NCI-H748 treated with DMSO at 0.1 percent for 48 hours (cell line): Measurements from ENCODE around the gene CEP85.
A peak's percentile ranks its signal among the peaks of the same experiment; 100 is the strongest.
"Not testable (repeated sequence)": the region's sequence is repeated elsewhere in the genome, so short reads cannot be mapped to it uniquely, and the experiment has no call there.

Experiments used
- DNase-seq: peaks from one replicate; lab custom pipeline; 2025; lab: John Stamatoyannopoulos, UW

CEP85 gene

DNA sequence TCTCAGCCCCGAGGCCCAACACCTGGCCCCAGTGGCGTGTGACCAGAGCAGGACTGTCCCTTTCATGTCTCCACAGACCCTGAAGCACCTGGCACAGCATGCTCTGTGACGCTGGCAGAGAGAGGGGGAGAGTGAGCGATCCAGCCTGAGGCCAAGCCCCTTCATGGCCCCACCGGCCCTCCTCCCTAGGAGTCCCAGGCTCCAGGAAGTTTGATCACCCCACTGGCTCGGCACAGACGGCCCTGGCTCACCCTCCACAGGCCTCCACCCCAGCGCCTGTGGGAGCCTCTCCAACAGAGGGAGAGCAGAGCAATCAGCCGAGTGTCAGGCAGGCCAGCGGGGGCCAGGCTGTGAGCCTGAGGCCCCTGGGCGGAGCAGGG, 56.9 kb downstream of the CEP85 start:
- no peak for DNase-seq

DNA sequence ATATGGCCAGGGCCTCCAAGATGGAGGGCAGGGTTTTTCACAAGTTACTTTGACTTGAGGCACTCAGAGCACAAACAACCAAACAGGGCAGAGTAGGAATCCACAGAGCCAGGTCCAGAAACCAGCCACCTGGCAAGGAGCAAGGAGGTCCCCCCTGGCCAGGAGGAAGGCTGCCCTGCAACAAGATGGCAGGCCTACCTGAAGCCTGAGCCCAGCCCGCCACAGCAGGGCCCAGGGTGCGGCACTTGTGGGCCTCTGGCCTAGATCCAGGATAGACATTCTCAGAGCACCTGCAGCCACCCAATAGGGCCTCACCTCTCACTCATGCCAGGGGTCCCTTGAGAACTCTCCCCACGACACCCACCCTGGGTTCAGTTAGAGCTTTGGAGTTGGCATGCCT, 57.4 kb downstream of the CEP85 start:
- DNase-seq: no peak

DNA sequence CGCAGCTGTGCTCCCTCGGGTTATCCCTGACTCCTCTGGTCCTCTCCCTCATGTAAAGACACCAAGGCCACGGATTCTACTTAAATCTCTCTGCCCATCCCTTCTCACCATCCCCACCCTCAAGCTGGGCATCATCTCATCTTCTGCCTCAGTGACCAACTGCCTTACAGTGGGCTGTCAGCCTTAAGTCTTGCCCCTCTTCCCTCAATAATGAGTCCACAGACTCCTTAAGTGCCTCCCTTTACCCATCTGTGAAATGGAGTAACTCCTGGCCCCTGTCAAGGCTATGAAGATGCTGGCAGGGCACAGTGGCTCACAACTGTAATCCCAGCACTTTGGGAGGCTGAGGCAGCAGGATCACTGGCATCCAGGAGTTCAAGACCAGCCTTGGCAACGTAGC, 57.9 kb downstream of the CEP85 start:
- no peak for DNase-seq

DNA sequence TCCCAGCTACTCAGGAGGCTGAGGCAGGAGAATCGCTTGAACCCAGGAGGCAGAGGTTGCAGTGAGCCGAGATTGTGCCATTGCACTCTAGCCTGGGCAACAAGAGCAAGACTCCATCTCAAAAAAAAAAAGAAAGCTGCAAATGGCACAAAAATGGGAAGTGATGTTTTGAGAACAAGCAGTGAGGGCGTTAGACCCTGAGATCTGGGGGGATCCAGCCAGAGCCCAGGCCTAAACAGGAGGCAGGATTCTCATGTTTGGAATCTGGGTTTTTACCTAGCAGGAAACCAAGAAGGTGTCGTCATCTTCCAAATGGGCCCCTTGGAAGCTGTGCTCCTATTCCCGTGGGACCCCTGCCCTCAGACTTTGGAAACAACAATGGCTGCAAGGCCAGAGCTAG, 58.7 kb downstream of the CEP85 start:
- not testable (repeated sequence) for DNase-seq

DNA sequence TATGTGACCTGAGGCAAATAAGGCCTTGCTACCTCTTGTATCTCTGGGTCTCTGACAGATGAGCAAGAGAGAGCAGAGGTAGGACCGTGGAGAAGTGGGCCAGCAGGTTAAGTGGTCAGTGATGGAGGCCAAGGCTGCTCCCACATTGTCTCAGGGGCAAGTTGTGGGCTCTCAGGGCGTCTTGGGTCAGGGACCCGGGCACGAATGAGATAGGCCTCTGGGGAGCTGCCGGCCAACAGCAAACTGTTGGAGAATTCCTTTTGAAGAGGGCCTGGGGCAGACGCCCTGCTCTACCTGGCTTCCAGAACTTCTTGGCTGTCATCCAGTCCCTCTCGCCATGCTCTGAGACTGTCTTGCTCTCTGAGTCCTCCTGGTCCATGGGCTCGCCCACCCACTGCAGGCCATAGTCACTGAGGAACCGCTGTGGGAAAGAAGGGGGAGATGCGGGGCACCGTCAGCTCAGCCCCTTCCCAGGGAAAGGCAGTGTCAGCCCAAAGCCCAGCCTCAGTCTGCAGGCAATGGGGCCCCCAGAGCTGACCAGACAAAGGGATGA, 60.0 kb downstream of the CEP85 start:
- no peak for DNase-seq

DNA sequence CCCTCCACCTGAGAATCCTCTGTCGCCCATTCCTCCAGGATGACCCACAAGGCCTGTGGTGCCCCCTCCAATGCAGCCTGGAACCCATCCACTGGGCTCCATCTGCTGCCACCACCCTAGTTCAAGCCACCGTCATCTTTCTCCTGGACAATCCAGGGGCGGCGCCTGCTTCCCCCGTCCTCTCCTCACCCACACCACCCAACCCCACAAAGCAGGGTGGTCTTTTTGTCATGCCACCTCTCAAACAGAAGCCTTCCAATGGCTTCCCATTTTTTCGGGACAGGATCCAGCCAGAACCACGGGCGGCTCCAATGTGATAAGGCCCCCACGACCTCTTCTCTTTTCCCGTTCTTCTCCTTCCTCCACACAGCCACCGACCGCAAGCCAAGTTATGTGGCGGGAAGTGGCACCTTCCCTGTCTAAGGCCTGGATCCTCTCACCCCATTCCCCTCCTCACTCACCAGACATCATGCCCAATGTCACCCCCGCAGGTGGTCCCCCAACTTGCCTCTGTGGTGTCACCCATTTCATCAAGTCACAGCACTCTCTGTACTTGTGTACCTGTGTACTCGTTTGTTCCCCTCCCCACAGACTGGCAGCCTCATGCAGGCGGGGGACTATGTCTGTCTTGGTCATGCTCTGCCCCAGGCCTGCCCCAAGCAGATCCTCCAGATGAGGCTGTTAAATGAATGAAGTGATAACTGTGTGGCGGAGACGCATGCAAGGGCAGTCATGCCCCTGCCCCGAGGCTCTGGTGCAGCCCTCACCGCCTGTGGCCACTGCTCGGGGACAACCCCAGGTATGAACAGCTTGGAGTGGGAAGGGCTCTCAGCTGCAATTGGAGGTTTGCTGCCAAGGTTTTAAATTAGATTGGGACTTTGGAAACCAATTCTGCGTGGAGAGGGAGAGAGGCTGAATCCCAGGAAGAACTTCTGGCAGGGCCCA, 61.5 kb downstream of the CEP85 start:
- DNase-seq: no peak

DNA sequence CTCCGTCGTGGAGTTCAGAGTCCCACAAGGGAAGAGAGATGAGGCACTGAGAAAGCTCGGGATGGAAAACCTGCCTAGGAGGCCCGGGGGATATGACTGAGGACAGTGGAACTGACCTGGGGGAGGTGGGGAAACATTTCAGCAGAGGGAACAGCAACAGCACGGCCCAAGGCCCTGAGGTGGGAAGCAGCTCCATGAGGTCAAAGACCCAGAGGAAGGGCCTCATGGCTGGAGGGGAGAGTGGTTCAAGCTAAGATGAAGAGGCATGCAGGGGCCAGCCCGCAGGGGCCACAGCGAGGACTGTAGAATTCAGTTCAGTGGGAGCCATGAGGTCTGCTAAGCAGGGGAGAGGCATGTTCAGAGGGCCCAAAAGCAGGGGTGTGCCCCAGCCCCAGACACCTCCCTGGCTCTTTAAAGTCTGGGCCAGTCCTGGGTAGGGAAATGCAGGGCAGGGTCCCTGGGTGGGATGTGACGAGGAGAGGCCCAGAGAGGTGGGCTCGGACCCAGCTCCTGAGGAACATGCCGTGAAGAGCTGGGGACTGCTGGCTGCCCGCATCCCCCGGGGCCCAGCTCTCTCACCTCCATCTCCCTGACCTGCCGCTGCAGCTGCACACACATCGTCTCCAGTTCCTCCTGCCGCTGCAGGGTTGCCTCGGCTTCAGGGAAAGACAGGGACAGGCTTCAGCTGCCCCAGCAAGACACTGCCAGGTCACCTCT, 62.5 kb downstream of the CEP85 start:
- no peak for DNase-seq

DNA sequence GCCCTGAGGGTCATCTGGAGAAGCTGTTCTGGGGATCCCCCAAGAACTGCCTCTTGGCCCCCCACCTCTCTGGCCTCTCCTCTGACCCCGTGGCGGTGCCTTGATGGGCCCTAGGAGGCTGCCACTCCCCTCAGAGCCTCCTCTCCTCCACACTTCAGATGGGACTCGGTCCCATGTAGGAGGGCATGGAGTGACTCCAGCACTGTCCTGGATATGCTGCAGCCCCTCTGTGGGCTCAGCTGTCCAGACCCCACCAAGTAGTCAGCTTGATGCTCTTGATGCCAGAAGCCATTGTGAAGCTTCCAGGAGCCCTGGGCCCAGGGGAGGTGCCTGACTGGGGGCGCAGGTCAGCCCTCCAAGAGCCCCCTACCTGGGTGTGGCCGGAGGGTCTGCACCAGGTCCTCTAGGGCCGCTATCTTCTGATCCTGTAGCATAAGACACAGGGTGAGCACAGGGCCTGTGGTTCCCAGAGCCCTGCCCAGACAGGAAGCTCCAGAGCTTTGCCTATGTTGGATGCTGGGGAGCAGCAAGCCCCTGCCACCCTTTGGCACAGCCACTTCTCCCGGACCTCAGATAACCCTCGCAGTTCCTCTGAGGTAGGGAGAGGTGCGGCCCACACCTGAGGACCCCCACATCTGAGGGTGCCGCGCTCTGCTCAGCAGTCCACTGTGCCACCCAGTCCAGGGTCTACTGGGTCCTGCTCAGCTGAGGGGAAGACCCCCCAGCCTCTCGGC, 63.2 kb downstream of the CEP85 start:
- DNase-seq: no peak

DNA sequence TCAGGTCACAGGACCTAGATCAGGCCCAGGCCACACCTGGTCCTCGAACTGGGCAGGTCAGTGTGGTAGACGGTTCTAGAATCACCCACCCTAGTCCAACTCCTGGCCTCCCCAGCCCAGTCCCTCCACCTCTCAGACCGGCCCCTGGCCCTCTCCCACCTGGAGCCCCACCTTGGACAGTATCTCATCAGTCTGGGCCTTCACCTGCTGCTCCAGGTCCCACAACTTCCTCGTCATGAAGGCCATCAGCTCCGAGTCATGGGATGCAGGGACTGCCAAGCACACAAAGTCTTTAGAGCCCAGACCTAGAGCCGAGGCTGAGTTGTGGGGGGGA, 63.8 kb downstream of the CEP85 start:
- no peak for DNase-seq

DNA sequence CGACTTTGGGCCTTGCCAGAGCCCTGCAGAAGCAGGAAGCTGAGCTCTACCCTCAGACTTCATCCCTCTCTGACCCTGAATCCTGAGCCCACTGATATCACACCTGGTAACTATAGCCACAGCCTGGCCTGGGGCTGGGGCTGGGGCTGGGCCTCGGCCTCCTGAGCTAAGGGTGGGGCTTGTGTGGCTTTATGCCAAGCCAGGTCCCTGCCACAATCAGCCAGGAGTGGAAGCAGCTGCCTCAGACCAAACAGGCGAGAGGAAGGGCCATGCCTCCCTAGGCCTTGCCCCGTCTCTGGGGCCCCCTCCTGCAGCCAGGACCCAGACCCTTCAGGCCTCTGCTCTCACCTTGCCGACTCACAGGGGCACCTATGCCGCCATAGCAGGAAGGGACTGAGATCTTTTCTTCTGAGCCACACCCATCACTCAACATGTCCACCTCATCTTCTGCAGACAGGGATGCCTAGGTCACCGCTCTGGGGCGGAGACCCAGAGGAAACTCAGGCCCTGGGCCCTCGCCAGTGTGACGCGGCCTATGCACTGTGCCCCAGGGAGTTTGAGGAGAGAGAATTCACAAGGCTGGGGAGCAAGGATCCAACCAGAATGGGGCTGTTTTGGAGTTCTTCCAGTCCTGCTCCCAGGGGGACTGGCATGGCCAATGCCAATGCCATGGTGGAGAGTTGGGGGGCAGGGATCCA, 66.7 kb downstream of the CEP85 start:
- DNase-seq: no peak

DNA sequence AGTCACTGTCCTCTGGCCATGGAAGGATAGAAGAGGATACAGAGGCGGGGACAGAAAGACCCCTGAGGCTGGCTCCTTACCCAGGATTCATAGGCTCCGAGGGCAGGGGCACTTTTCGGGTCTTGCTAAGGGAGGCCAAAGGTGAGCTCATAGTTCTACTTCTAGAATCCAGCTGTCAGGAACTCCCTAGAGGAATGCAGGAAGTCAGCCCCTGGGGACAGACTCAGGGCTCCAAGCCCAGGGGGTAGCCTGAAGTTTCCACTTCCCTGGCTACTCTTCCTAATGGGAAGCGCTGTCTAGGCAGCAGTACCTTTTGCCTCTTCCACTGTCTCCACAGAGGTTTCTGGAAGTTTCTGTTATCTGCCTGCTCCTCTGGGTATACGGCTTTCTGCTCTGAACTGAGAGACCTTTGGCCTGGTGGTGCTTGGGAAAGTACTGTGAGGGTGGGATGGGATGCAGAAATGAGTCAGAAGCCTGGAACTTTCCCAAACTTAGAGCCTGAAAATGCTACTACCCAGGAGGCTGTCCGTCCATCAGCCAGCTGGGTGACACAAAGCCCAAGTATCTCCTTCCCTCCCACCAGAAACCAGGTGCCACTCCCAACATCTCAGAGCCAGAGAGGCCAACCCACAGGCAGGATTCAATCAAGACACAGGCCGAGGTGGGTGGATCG, 68.9 kb downstream of the CEP85 start:
- DNase-seq: no peak

DNA sequence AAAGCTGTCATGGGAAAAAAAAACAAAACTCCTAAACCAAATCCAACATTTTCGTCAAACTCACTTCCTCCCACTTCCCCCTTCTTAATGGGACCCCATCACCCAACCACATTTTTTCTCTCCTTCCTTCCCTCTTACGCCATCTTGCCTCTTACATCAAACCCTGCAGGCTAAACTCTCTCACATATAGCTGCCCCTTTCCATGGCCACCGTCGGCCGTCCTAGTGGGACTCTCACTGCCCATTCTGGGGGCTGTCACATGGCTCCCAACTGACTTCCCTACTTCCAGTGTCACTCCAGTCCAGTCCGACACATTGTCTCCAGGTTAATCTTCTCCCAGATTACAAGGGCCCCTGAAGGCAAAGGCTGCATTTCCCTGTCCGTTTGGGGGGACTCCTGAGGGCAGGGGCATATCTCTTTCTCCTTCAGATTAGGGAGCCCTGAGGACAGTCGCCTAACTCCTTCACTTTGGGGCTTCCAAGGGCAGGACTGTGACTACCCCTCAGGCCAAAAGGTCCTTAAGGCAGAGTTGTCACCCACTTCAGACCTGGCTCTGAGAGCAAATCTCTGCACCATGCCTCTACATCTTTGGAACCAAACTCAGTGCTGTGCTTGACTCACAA, 71.8 kb downstream of the CEP85 start:
- DNase-seq: no peak

DNA sequence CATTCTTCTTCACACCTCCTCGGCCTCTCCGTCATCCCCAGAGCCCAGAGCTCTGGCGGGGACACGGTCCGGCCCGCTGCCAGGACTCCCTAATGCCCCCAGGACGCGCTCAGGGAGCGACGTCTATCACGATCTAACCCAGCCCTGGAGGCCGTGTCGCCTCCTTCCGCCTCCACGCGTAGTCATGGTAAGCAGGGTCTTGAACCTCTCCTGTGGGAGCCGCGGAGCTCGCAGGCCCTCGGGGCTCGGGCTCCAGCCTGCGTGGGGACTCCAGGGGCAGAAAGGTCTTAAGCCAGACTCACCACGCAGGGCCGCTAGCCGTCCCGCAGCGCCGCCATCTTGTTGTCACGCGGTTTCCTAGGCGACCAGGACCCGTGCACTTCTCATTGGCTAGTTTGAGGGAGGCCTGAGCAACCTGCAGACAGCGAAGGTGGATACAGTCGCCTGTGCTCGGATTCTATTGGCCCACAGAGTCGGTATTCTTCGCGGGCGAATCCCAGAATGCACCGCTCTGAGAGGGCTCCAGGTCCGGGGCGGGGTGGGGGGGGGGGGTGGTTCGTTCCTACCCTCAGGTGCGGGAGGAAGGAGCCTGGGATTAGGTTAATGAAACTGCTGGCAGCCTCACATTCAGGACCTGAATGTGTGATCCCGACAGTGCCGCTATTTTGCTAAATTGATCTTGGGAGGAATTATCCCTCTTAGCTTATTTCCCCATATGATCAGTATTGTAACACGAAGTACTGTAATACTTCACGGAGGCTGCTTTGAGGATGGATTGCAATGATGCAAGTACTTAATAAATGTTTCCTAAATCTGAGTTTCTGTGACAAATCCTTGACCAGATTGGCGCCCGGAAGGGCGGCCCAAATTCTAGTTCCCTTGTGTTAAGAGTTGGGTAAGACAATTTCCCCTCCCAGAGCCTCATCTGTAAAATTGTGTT, 72.6 kb downstream of the CEP85 start, which contains the start of gene UBXN11:
Gene UBXN11, minus strand, starts transcription at position 347 of the 940 bp plus-strand sequence. CDS start 3,753 bp downstream, outside the sequence.
- DNase-seq: peak; percentile 81

DNA sequence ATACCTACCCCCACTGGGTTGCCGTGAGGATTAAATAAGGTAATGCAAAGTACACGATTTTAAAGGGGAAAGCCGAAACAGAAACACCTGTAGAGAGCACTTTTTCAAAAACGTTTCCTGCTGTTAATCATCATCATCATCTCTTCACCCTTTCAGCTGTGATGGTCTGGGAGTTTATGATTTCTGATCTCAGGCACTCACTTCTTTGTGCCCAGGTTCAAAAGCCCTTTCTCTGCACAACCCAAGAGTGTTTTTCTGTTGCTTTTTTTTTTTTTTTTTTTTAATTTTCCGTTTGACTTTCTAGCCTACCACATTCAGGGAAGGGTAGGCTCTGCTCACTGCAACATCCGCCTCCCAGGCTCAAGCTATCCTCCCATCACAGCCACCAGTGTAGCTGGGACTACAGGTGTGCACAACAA, 73.4 kb downstream of the CEP85 start:
- DNase-seq: no peak

DNA sequence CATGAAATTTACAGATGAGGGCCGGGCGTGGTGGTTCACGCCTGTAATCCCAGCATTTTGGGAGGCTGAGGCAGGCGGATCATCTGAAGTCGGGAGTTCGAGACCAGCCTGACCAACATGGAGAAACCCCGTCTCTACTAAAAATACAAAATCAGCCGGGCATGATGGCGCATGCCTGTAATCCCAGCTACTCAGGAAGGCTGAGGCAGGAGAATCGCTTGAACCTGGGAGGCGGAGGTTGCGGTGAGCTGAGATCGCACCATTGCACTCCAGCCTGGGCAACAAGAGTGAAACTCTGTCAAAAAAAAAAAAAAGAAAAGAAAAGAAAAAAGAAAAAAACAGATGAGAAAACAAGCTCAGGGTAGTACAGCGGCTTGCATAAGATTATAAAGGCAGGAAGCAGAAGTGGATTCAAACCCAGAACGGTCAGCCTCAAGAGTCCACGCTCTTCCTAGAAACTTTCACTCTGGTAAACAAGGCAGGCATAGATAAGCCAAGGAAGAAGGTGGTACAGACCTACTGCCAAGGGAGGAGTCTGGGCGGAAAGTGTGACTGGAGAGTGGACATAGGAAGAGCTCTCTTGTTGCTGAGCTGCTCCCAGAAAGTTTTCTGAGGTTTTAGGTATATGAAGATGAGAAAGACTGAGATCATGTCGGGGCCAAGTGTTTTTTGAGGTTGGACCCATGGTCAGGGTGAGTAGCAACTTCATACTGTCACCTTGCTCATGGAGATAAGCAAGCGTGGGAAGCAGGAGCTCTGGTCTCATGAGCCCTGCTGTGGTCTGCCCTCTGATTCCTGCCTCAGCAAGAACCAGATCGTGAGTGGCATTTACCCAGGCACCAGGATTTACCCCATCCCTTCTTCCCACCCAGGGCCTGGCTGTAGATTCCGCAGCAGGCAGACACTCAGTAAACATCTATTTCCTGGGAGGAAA, 74.2 kb downstream of the CEP85 start:
- not testable (repeated sequence) for DNase-seq

DNA sequence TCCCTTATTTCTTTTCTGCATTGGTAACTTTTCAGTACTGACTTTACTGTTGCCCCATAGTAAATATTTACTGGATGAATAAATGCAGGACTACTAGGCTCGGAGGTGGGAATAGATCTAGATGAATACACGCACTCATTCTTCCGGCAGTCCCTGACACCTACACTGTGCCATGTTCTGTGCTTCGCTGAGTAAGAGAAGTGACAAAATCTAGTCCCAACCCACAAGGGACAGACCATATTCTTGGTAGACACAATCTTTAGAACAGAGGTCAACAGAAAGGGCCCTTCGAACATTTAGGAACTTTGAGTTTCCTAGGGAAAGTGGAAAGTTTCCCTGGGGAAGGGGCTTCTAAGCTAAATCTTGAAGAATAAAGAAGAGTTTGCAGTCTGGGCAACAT, 80.5 kb downstream of the CEP85 start:
- no peak for DNase-seq

DNA sequence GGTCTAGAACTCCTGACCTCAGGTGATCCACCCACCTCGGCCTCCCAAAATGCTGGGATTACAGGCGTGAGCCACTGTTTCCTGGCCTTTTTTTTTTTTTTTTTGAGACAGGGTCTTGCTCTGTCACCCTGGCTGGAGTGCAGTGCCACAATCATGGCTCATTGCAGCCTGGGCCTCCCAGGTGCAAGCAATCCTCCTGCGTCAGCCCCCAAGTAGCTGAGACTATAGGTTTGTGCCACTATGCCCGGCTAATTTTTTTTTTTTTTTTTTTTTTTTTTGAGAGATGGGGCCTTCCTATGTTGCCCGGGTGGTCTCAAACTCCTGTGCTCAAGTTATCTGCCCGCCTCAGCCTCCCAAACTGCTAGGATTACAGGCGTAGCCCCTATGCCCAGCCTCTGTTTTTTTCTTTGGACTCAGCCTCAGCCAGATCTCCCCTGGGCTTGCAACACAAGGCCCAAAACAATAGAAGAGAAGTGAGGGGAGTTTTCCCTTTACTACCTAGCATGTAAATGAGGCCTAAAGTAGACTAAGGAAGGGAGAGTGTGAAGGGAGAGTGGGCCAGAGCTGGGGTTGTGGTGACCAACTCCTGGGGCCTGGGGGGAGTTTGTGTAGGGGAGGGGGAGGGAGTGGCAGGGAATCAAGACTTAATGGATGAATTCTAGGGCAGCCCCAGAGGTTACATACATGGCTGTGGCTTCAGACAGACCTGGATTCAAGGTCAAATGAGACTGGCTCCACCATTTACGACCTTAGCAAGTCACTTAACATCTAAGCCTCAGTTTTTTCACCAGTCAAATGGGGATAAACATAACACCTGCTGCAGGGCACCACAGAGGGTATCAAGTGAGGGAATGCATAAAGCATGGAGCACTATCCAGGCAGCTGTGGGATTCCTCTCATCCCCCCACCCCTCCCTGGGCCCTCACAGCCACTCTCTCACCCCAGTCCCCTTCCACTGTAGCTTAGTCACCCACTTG, 82.2 kb downstream of the CEP85 start:
- DNase-seq: no peak
